GM18873 (cell line): Measurements from ENCODE around the gene MOB4.
"Not testable (repeated sequence)": the region's sequence is repeated elsewhere in the genome, so short reads cannot be mapped to it uniquely, and the experiment has no call there.

Source experiments
- ATAC-seq: cut with Tn5 transposase; IDR thresholded peaks from one replicate; pipeline ENCODE4 v1.9.1; 2021; ENCODE audit warnings: mild to moderate bottlenecking, moderate library complexity, moderate number of reproducible peaks; ENCODE audit not compliant: unreplicated experiment, low FRiP score

Gene MOB4

GRCh38 chr2:197580166-197580565, 64.3 kb downstream of the MOB4 start:
- not testable (repeated sequence) for ATAC-seq

GRCh38 chr2:197587255-197587654, 71.4 kb downstream of the MOB4 start:
- ATAC-seq: not testable (repeated sequence)

GRCh38 chr2:197591339-197592072, 75.6 kb downstream of the MOB4 start:
- ATAC-seq: no peak

- ATAC-seq: no peak
Observed at GRCh38 chr2:197596766-197597165, 80.9 kb downstream of the MOB4 start.

- no peak for ATAC-seq
Observed at GRCh38 chr2:197597166-197597565, 81.3 kb downstream of the MOB4 start.

GRCh38 chr2:197598450-197598849, 82.6 kb downstream of the MOB4 start:
- no peak for ATAC-seq

- no peak for ATAC-seq
Observed at GRCh38 chr2:197599285-197599965, 83.6 kb downstream of the MOB4 start.

GRCh38 chr2:197600306-197600705, 84.4 kb downstream of the MOB4 start:
- no peak for ATAC-seq

GRCh38 chr2:197601726-197602125, 85.9 kb downstream of the MOB4 start:
- ATAC-seq: no peak
